C4-2B (cell line): ENCODE results near the gene ERI3.

ENCODE experiments used
- ZFX ChIP-seq: fragments of 450-650 bp; IDR thresholded peaks from 2 replicates; pipeline ENCODE4 v1.6.1; 2017
- TF ChIP-seq, protein P1 (sequence below): fragments of 450-650 bp; conservative IDR thresholded peaks from 2 replicates; pipeline ENCODE4 v1.5.1; 2017; ENCODE audit warnings: mild to moderate bottlenecking

DNA sequence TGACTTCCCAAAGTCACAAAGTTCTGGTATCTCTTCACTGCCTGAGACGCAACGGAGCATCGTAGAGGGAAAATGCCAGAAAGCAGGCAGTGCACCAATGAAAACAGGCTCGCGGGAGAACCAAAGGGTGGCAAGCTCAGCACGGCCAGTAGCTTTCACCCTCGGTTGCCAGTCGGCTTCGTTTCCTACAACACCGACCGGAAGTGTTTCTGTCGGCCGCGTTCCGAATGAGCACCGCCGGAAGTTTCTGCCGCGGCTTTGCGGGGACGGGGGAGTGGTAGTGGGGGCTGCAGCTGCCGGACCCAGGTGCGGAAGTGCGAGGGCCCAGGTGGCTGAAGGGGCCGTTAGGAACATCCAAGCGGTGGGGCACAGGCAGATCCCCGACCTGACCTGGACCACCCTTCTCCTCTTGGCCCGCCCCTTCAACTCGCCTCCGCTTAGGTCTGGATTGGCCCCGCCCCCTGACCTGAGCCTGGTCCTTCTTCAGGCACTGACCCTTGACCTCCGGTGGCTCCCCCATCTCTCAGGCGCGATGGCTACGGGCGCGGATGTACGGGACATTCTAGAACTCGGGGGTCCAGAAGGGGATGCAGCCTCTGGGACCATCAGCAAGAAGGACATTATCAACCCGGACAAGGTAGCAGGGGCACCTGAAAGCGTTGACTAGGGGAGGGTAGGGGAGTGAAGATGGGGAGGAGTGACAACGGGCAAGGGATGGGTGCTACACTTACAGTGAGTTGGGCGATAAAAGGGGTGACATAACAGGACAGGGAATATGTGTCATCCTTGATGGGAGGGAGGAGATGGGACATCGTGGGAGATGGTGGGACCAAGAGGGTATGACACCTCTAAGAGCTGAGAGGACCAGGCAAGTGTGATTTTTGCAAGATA, 141.6 kb downstream of the ERI3 start, which contains the start of gene DMAP1:
- TF ChIP-seq, protein P1, sequence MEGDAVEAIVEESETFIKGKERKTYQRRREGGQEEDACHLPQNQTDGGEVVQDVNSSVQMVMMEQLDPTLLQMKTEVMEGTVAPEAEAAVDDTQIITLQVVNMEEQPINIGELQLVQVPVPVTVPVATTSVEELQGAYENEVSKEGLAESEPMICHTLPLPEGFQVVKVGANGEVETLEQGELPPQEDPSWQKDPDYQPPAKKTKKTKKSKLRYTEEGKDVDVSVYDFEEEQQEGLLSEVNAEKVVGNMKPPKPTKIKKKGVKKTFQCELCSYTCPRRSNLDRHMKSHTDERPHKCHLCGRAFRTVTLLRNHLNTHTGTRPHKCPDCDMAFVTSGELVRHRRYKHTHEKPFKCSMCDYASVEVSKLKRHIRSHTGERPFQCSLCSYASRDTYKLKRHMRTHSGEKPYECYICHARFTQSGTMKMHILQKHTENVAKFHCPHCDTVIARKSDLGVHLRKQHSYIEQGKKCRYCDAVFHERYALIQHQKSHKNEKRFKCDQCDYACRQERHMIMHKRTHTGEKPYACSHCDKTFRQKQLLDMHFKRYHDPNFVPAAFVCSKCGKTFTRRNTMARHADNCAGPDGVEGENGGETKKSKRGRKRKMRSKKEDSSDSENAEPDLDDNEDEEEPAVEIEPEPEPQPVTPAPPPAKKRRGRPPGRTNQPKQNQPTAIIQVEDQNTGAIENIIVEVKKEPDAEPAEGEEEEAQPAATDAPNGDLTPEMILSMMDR: no peak
- TF ChIP-seq ZFX: no peak
